ENCODE measurements around the gene MAP3K2. TPM values are rescaled to one million over a fixed set of nuclear protein-coding genes. Genes with fewer than 3 reads are reported as not detected.
A peak's percentile ranks its signal among the peaks of the same experiment; 100 is the strongest.

Gene MAP3K2
- total RNA-seq, 1 experiment from 2014 or later = 38.7 TPM

DNA sequence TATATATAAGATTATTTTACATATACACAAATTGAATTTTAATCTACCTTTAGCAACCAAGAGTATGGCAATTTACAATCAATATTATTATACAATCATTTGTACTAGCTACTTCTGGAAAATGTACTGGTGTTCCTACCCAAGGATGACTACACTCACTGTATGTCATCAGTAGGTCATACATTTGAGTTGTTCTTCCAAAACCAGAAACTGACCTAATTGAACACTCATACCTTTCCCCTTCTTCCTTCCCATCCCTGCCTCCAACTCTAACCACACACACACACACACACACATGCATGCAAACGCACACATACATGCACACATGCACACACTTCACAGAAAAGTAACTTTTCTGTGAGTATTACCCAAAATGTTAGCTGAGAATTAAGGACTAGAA lies 85.6 kb downstream of the MAP3K2 start:
- Histone ChIP-seq H3K4me1 (no peaks in the 10 kb centered on the region), H3K27me3 (replicated peaks; ENCODE audit: control insufficient read depth, insufficient read depth, low read length) (no peaks in the 10 kb centered on the region), H3K9me3 (no peaks in the 10 kb centered on the region), H3K36me3 (ENCODE audit: control insufficient read depth, insufficient read depth, low read length) (no peaks in the 10 kb centered on the region), H3K4me3 (ENCODE audit: low read depth, low read length) (no peak overlapping the region)
- H3K4me3 Mint-ChIP-seq (ENCODE audit: unreplicated experiment) = no peak overlapping the region
- H3K27ac Mint-ChIP-seq (ENCODE audit: unreplicated experiment) = no peak overlapping the region
- peaks cover 8% of the 10 kb centered on the region for H3K36me3 Mint-ChIP-seq (ENCODE audit: insufficient read depth, unreplicated experiment)
- ChIA-PET POLR2A (no interaction called here), CTCF (interaction anchor here (0.6 kb wide), 1 partner anchor 105 kb away, joined by 3 read pairs; no protein-coding TSS in a partner anchor)
- no peak for DNase-seq
- no peaks in the 10 kb centered on the region for H3K27me3 Mint-ChIP-seq (ENCODE audit: insufficient read depth, unreplicated experiment)
- no peaks in the 10 kb centered on the region for H3K4me1 Mint-ChIP-seq (ENCODE audit: low read depth, unreplicated experiment)
- no peaks in the 10 kb centered on the region for H3K9me3 Mint-ChIP-seq (ENCODE audit: unreplicated experiment)
- BruUV-seq (replicated peaks) = no TSS peak
- intact Hi-C loops (cut with micrococcal nuclease; ENCODE audit: unreplicated experiment) = no loop called here
- no peak for TF ChIP-seq CTCF (IDR thresholded peaks at IDR 0.05; ENCODE audit: insufficient read depth in 1 of 2, low read depth in 1 of 2, low read length in 1 of 2, severe bottlenecking in 1 of 2, unreplicated experiment in 1 of 2)

GRCh38 chr2:127293748-127294562 lies 93.8 kb downstream of the MAP3K2 start, which contains the start of gene ERCC3:
TSS of gene ERCC3 (minus strand) at chr2:127294144. CDS start at chr2:127294081, 63 bp downstream.
- peak; percentile 85 to 87 for DNase-seq
- no peaks in the 10 kb centered on the region for H3K9me3 ChIP-seq
- H3K27ac Mint-ChIP-seq (ENCODE audit: unreplicated experiment) = peak within 1 kb of the TSS; percentile 88
- peak within 1 kb of the TSS; percentile 71 for H3K4me3 ChIP-seq (ENCODE audit: low read depth, low read length)
- H3K27me3 ChIP-seq (replicated peaks; ENCODE audit: control insufficient read depth, insufficient read depth, low read length) = no peaks in the 10 kb centered on the region
- H3K4me1 Mint-ChIP-seq (ENCODE audit: low read depth, unreplicated experiment) = peaks cover 14% of the 10 kb centered on the region
- H3K4me1 ChIP-seq = peaks cover 9% of the 10 kb centered on the region
- CTCF ChIA-PET = interaction anchor here (0.6 to 2.5 kb wide), 4 partner anchors 97 to 596 kb away, joined by 3 to 29 read pairs (median 6); no protein-coding TSS in a partner anchor
- peaks cover 49% of the 10 kb centered on the region for H3K36me3 Mint-ChIP-seq (ENCODE audit: insufficient read depth, unreplicated experiment)
- intact Hi-C loops (cut with micrococcal nuclease; ENCODE audit: unreplicated experiment) = loop anchor here (5.0 kb wide), 1 partner anchor 97 kb away; no protein-coding TSS in a partner anchor
- no peaks in the 10 kb centered on the region for H3K27me3 Mint-ChIP-seq (ENCODE audit: insufficient read depth, unreplicated experiment)
- peak within 1 kb of the TSS; percentile 83 for H3K4me3 Mint-ChIP-seq (ENCODE audit: unreplicated experiment)
- peaks cover 2% of the 10 kb centered on the region; the same call in 1 of the 2 replicates for H3K36me3 ChIP-seq (ENCODE audit: control insufficient read depth, insufficient read depth, low read length)
- H3K9me3 Mint-ChIP-seq (ENCODE audit: unreplicated experiment) = no peaks in the 10 kb centered on the region
- no TSS peak for BruUV-seq (replicated peaks)
- no peak for TF ChIP-seq CTCF (IDR thresholded peaks at IDR 0.05; ENCODE audit: insufficient read depth in 1 of 2, low read depth in 1 of 2, low read length in 1 of 2, severe bottlenecking in 1 of 2, unreplicated experiment in 1 of 2)
- POLR2A ChIA-PET = interaction anchor here (0.6 to 1.4 kb wide), 6 partner anchors 33 to 408 kb away, joined by 3 to 8 read pairs (median 4); partner anchors contain the start of genes BIN1 and SFT2D3

DNA sequence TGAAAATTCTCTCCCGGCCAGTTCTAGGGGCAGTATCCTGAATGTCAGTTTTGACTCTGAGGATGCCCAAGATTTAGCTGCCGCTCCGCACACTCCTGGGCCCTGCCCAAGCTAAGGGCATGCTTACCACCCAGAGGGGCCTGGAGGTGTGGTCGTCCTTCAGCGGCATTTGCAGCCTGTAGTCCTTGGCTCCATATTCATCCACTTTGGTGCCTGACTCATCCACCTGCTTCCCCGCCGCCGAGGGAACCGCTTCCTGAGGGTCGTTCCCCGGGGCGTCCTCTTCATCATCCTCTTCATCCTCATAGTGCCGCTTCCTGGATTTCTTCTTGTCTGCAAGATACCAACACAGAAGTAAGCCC lies 94.4 kb downstream of the MAP3K2 start:
- no peaks in the 10 kb centered on the region for H3K27me3 Mint-ChIP-seq (ENCODE audit: insufficient read depth, unreplicated experiment)
- CTCF ChIA-PET = interaction anchor here (1.1 to 2.5 kb wide), 2 partner anchors 96 to 186 kb away, joined by 4 to 29 read pairs; no protein-coding TSS in a partner anchor
- TSS peak; percentile 25 for BruUV-seq (replicated peaks)
- no peaks in the 10 kb centered on the region for H3K27me3 ChIP-seq (replicated peaks; ENCODE audit: control insufficient read depth, insufficient read depth, low read length)
- H3K4me3 Mint-ChIP-seq (ENCODE audit: unreplicated experiment) = peak overlapping the region; percentile 83
- POLR2A ChIA-PET = interaction anchor here (0.7 to 1.4 kb wide), 4 partner anchors 94 to 408 kb away, joined by 3 to 8 read pairs (median 4); partner anchors contain the start of genes BIN1 and SFT2D3
- no peak for DNase-seq
- peaks cover 55% of the 10 kb centered on the region for H3K36me3 Mint-ChIP-seq (ENCODE audit: insufficient read depth, unreplicated experiment)
- H3K36me3 ChIP-seq (ENCODE audit: control insufficient read depth, insufficient read depth, low read length) = peaks cover 2% of the 10 kb centered on the region; the same call in 1 of the 2 replicates
- peaks cover 9% of the 10 kb centered on the region for H3K4me1 ChIP-seq
- no peaks in the 10 kb centered on the region for H3K9me3 Mint-ChIP-seq (ENCODE audit: unreplicated experiment)
- TF ChIP-seq CTCF (IDR thresholded peaks at IDR 0.05; ENCODE audit: insufficient read depth in 1 of 2, low read depth in 1 of 2, low read length in 1 of 2, severe bottlenecking in 1 of 2, unreplicated experiment in 1 of 2) = no peak
- peak overlapping the region; percentile 71 for H3K4me3 ChIP-seq (ENCODE audit: low read depth, low read length)
- H3K4me1 Mint-ChIP-seq (ENCODE audit: low read depth, unreplicated experiment) = peaks cover 14% of the 10 kb centered on the region
- intact Hi-C loops (cut with micrococcal nuclease; ENCODE audit: unreplicated experiment) = loop anchor here (5.0 kb wide), 1 partner anchor 96 kb away; no protein-coding TSS in a partner anchor
- H3K9me3 ChIP-seq = no peaks in the 10 kb centered on the region
- peak overlapping the region; percentile 88 for H3K27ac Mint-ChIP-seq (ENCODE audit: unreplicated experiment)

Measured in Caco-2 (cell line).